NCI-H510A (cell line): Measurements from ENCODE around the gene GPR156.
"Not testable (repeated sequence)": the region's sequence is repeated elsewhere in the genome, so short reads cannot be mapped to it uniquely, and the experiment has no call there.

Source experiments
- DNase-seq: peaks from one replicate; lab custom pipeline; 2025; lab: John Stamatoyannopoulos, UW

GPR156 gene

GRCh38 chr3:120284747-120285507 lies at the start of gene GPR156:
GPR156 (minus strand) TSS chr3:120285222; CDS start chr3:120244098, 41,124 bp downstream.
- no peak for DNase-seq

DNA sequence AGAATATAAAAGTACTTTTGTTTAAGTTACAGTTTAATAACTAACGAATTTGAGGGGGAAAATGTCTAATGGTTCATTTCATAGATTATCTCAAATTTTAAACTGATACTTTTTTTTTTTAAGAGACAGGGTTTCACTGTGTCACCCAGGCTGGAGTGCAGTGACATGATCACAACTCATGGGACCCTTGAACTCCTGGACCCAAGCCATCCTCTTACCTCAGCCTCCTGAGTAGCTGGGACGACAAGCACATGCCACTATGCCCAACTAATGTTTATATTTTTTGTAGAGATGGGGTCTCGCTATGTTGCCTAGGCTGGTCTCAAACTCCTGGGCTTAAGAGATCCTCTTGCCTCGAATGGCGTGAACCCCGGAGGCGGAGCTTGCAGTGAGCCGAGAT lies 47.6 kb upstream of the GPR156 start:
- no peak for DNase-seq

- no peak for DNase-seq
Measured at GRCh38 chr3:120331076-120331475, 46.1 kb upstream of the GPR156 start.

DNA sequence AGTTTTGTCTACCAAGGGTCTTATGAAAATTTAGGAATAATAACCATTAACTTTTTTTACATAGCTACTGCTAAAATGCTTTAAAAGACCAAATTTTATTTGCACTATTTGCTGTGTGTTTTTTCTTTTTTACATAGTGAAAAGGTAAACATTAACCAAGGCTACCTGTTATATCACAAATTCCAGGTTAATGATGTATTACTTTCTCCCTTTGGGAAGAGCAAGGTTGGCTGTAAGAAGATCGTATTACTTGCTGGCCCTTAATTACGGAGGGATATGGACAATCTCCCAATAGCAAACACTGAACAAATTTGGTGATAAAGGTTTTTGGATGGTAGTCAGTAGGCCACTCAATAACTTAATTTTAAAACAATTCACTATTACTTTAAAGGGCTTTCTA lies 41.8 kb upstream of the GPR156 start:
- DNase-seq: no peak

GRCh38 chr3:120324190-120324589 lies 39.2 kb upstream of the GPR156 start:
- no peak for DNase-seq

DNA sequence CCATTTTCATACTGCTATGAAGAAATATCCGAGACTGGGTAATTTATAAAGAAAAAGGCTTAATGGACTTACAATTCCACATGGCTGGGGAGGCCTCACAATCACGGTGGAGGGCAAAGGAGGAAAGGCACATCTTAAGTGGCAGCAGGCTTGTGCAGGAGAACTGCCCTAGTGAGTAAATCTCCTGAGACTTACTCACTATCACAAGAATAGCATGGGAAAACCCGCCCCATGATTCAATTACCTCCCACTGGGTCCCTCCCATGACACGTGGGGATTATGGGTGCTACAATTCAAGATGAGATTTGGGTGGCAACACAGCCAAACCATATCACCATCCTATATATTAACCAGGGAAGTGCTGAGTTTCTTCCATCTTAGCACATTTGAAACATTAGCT lies 38.7 kb upstream of the GPR156 start:
- not testable (repeated sequence) for DNase-seq

DNA sequence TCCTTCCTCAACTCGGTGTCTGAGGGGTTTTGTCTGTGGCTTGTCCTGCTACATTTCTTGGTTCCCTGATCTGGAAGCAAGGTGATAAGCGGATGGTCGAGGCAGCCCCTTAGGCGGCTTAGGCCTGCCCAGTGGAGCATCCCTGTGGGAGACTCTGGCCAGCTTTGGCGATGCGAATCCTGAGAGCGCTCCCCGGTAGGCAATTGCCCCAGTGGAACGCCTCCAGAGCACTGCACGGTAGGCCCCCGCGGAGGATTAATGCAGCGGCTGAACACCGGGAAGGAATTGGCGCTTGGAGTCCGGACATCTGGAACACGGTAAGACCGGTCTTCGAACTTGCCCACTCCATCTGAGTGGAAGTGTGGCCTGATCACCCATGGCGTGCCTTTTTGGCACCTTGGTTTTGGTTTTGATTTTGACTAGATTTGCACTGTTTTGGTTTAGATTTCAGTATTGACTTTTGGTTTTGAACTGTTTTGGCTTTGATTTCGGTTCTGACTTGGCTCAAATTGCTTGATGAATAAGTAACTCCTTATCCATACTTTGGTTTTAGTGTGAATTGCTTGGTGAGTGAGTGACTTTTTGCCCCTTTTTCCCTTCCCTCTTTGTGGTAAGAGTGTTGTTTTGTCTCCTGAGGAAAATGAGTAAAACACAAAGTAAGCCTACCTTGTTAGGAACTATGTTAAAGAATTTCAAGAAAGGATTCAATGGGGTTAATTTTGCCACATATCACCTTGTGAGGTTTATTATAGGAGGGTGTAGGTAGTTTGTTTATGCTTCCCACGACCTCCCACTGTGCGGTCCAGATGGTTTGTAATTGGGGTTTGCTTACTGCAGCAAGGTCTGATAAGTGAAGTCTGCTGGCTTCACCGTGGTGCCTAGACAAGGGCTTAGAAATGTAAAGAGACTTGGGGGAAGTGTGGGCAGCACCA lies 27.1 kb upstream of the GPR156 start:
- no peak for DNase-seq

GRCh38 chr3:120306519-120307455 lies 21.8 kb upstream of the GPR156 start:
- no peak for DNase-seq

- DNase-seq: no peak
Measured at GRCh38 chr3:120304616-120305015, 19.6 kb upstream of the GPR156 start.

DNA sequence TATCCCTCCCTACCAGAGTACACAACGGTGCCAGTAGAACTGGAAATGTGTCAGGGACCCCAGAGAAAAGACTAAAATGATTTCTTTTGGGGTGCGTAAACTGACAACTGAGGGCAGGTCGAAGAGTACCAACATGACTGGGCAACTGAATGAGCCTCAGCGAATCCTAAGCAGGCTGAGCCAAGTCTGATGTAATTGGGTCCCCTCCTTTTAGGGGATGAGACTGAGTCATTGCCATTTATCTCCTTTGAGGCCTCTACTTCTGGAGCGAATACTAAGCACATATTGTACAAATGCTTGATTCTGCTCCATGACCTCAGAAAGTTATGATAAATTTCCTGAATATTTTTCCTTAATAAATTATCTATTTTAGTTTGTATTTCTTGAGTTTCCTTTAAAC lies 17.3 kb upstream of the GPR156 start:
- no peak for DNase-seq

GRCh38 chr3:120300971-120301370 lies 15.9 kb upstream of the GPR156 start:
- no peak for DNase-seq

DNA sequence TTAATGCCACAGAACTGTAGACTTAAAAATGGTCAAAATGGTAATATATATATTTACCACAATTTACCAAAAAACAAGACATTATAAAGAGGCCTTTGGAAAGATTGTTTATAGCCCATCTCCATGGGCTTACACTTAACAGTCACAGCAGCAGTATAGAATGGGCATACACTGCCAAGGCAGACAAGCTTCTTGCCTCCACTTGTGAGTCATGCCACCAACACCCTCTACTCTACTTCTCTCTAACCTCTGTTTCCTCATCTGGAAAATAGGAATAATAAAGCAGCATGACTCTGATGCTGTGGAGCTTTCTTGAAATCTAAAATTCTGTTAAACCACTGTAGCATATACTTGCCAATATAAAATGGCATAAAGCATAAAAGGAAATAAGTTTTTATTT lies 14.4 kb upstream of the GPR156 start:
- no peak for DNase-seq

DNA sequence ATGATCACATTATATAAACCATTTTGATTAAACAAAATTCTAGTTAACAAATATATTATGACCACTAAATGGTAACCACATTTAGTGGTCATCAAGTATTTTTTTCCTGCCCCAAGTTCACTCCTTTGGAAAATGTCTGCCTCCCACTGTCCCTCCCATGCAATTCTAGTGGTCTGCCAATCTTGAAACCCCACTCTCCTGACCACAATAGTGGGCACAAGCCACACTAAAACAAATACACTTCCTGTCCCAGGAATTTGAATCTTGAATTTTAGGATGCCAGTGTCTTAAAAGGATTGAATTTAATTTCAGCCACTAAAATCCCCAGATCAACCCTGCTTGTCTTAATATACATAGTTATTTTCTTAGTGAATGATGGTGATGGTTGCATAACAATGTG lies 14.0 kb upstream of the GPR156 start:
- DNase-seq: no peak

DNA sequence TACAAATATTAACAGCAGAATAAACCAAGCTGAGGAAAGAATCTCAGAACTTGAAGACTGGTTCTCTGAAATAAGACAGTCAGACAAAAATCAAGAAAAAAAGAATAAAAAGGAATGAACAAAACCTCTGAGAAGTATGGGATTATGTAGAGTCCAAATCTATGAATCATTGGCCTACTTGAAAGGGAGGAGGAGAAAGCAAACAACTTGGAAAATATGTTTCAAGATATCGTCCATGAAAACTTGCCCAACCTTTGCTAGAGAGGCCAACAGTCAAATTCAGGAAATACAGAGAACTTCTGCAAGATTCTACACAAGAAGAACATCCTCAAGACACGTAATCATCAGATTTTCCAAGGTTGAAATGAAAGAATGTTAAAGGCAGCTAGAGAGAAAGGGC lies 6.5 kb upstream of the GPR156 start:
- not testable (repeated sequence) for DNase-seq

DNA sequence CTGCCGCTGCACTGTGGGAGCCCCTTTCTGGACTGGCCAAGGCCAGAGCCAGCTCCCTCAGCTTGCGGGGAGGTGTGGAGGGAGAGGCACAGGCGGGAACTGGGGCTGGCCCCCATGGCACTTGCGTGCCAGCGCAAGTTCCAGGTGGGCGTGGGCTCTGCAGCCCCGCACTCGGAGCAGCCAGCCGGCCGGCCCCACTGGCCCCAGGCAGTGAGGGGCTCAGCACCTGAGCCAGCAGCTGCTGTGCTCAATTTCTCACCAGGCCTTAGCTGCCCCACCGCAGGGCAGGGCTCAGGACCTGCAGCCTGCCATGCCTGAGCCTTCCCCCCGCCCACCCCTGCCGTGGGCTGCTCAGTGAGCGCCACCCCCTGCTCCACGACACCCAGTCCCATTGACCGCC lies 4.6 kb upstream of the GPR156 start:
- DNase-seq: no peak

DNA sequence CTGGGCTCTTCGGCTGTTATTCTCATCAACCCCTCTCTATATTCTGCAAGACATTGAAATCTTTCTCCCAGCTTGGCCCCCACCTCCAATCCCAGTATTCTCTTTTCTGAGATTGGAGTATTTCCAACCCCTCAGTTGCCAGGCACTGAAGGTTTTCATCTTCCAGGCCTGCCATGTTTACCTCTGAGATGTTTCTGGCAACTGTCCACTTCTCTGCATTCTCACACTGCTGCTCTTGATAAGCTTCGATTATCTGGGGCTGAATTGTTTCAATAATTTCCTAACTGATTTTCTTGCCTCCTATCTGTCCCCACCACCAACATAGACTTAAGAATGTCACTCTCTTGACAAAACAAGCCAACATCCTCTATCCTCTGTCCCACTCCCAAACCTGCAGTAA lies 1.4 kb upstream of the GPR156 start:
- no peak for DNase-seq

- DNase-seq: no peak
Measured at GRCh38 chr3:120285508-120285841, 453 bp upstream of the GPR156 start.

DNA sequence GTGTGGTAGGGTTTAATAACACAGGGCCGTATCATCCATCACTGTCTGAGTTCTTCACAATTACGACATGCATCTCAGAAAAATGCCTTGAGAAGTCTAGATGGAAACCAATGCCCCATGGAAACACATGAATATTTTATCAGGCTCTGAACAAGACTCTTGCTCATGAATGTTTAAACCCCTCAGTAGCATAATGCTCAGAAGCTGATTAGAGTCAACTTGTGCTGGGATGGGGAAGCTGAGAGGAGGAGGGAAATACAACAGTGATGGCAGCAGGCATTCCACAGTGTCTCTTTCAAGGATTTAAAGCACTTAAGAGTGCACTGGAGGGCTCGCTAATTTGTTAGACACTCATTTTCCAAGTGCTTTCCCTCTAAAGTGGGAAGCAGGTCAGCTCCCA lies 3.8 kb downstream of the GPR156 start:
- no peak for DNase-seq

- DNase-seq: no peak
Measured at GRCh38 chr3:120280566-120280965, 4.5 kb downstream of the GPR156 start.

GRCh38 chr3:120280026-120280425 lies 5.0 kb downstream of the GPR156 start:
- no peak for DNase-seq

DNA sequence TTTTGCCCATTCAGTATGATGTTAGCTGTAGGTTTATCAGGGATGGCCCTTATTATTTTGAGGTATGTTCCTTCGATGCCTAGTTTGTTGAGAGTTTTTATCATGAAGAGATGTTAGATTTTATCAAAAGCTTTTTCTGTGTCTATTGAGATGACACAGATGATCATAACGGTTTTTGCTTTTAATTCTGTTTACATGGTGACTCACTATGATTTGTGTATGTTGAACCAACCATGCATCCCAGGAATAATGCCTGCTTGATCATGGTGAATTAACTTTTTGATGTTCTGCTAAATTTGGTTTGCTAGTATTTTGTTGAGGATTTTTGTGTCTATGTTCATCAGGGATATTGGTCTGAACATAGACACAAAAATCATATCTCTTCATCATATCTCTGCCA lies 8.3 kb downstream of the GPR156 start:
- DNase-seq: no peak

- DNase-seq: no peak
Measured at GRCh38 chr3:120275618-120276017, 9.4 kb downstream of the GPR156 start.
